ENCODE measurements around the gene PRDM8.

DNA sequence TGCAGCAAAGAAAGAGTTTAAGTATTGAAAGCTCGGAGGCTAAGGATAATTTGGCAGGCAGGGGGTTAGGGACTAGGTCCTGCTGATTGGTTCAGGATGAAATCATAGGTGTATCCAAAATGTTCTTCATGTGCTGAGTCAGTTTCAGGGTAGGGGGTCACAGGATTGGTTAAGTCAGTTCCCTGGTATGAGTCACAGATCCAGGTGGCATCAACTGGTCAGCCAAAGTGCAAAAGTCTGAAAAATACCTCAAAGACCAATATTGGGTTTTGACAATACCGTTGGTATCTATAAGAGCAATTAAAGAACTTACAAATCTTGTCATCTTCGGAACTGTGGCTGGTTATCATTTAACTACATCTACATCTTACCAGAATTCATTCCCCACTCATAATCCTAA, 25.6 kb upstream of the PRDM8 start:
- TF ChIP-seq, protein P1, sequence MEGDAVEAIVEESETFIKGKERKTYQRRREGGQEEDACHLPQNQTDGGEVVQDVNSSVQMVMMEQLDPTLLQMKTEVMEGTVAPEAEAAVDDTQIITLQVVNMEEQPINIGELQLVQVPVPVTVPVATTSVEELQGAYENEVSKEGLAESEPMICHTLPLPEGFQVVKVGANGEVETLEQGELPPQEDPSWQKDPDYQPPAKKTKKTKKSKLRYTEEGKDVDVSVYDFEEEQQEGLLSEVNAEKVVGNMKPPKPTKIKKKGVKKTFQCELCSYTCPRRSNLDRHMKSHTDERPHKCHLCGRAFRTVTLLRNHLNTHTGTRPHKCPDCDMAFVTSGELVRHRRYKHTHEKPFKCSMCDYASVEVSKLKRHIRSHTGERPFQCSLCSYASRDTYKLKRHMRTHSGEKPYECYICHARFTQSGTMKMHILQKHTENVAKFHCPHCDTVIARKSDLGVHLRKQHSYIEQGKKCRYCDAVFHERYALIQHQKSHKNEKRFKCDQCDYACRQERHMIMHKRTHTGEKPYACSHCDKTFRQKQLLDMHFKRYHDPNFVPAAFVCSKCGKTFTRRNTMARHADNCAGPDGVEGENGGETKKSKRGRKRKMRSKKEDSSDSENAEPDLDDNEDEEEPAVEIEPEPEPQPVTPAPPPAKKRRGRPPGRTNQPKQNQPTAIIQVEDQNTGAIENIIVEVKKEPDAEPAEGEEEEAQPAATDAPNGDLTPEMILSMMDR (conservative IDR thresholded peaks at IDR 0.05) = no peak
- TF ChIP-seq EZH2 (IDR thresholded peaks at IDR 0.05; ENCODE audit: low read depth) = no peak
